Measurements from ENCODE around the gene ZNF622.
A peak's percentile ranks its signal among the peaks of the same experiment; 100 is the strongest.

Gene ZNF622

DNA sequence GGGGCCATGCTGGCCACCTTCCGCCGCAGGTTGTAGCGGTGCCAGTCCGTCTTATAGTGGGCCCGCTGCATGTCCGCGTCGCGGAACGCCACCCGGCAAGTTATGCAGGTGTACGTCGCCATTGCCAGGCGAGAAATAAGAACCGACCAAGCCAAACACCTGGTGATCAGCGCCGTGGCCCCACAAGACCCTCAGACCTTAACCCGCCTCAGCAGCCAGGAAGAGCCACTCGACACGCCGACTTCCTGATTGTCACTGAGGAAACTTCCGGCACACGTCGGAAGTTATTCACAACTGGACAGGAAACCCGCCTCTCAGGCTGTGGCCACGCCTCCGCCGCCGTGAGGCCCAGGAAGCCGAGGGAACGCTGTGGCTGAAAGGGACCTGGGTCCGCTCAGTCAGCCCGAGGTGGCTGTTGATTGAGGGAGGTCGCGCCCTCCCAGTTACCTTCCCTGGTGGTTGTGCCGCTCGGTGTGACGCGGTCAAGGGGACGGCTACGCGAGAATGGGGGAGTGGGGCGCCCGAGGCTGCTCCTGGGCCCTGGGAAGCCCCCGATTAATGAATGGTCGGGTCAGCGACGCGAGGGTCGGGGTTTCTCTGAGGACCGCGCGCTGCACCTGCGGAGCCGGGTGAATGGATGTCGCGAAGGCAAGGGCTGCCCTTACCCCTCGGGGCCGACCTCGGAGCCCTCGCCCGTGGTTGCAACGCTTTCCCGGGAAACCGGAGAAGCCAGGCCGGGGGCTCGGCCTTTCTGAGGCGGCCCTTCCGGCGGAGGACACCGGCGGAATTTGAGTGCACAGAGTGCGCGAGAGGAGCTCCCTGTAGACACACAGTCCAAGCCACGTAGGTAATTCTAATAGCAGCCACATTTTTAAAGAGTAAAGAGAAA is at the start of gene ZNF622:
Gene ZNF622 (minus strand): TSS at position 257 of the 889 bp plus-strand sequence. CDS start 135 bp downstream, at position 122.
- DNase-seq (ENCODE audit: insufficient read length, low spot score), result peak; percentile 90
- FAIRE-seq, result peak; percentile 94

DNA sequence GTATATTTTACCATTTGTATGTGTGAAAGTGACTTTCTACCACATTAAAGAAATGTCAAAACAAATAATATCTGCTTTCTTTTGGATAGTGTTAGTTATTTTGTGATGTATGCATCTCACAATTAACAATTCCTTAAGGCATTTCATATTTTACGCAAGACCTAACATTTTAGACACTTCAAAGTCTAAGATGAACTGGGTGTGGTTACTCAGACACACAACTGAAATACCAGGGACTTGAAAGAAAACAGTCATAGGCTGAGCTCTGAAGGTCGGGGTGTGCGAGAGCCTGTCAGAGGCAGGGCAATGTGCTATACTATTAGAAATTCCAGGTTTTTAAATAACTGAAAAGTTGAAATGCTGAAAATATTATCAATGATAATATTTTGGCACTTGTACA is 44.5 kb upstream of the ZNF622 start:
- FAIRE-seq (no peak), DNase-seq (ENCODE audit: insufficient read length, low spot score) (no peak)

- no peak for DNase-seq (ENCODE audit: insufficient read length, low spot score)
- FAIRE-seq, result no peak
These were observed 43.3 kb upstream of the ZNF622 start for GRCh38 chr5:16508730-16509531.

- no peak for DNase-seq (ENCODE audit: insufficient read length, low spot score)
- FAIRE-seq, result no peak
These were observed 42.1 kb upstream of the ZNF622 start for GRCh38 chr5:16507716-16508115.

DNA sequence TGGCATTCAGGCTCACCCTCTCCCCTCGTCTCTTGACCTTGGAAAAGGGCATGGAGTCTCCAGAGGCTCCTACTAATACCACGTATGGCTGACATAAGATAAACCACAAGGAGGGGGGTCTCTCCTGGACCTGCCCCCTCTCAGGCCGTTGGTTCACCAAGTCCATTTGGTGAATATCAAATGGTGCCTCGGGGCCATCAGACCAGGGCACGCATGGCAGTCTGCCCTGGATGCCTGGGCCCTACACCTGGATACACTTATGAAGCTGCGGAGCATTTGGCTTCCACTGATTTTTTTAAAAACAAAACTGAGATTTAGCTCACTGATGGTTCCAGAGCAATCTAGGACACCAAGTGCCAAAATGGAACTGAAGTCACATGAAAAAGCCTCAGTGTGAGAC is 40.3 kb upstream of the ZNF622 start:
- FAIRE-seq, result no peak
- no peak for DNase-seq (ENCODE audit: insufficient read length, low spot score)

DNA sequence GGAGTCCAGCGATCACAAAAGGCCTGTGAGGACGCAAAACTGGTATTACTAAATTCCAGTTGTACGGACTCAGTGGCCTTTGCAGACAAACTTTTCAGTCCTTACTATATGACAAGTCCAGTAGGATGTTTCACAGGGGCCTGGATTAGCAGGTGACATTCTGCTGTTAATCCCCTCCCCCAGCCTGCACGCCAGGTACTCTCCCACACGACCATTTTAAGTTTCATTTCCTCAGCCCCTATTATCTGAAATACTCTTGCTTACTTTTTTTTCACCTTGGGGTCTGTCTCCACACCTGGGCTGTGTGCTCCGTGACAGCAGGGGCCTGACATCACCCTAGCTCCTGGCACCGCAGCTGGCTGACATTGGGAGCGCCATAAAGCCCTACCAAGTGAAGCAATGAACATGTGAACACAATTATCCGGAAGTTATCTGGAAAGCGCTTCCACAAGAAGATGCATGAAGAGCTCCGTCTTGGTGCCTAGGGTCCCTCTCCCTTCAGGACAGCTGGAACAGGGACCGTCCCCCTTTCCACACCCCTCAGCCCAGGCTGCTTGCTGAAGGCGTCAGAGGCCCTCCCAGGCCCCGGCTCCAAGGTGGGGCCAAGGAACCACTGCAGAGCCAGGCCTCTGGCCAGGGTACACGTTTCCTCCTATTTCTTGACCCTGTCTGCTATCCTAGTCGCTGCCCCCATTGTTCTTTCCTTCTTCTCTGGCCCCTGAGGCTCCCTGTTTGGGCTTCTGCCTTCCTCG is 39.7 kb upstream of the ZNF622 start:
- no peak for DNase-seq (ENCODE audit: insufficient read length, low spot score)
- no peak for FAIRE-seq

DNA sequence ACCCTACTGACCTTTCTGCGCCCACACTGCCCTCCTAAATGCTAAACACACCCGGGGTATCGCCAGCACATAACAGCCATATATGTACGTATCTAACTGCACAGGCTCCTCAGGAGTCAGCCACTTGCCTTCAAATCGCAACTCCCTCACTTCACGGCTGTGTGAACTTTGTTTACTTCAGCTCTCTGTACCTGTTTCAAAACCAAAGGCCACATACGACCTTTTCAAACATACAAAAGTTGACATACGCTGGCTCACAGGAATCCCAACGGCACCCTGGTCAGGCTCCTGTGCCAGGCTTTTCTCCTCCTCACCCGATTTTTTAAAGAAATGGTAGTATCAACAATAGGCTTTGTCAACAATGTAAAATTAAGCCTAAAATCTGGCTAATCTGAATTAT is 39.0 kb upstream of the ZNF622 start:
- no peak for DNase-seq (ENCODE audit: insufficient read length, low spot score)

DNA sequence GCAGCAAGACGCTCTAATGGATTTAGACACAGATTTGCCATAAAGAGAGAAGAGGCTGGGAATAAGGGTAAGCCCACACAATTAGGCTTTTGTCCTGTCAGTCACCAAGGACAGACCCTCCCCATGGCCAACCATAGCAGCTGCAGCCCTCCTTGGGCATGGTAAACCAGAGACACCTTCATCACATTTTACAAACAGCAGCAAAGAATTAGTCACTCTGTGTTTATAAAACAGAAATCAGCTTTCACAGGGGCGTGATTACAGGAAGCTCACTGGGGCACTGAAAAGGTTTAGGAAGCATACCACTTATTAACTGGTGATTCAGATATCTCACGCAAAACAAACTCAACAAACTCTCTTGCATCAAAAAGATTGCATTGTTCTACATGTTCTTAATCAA is 37.3 kb upstream of the ZNF622 start:
- FAIRE-seq (no peak), DNase-seq (ENCODE audit: insufficient read length, low spot score) (no peak)

More for the DNA sequence above, 39.0 kb upstream of the ZNF622 start:
- no peak for FAIRE-seq

DNA sequence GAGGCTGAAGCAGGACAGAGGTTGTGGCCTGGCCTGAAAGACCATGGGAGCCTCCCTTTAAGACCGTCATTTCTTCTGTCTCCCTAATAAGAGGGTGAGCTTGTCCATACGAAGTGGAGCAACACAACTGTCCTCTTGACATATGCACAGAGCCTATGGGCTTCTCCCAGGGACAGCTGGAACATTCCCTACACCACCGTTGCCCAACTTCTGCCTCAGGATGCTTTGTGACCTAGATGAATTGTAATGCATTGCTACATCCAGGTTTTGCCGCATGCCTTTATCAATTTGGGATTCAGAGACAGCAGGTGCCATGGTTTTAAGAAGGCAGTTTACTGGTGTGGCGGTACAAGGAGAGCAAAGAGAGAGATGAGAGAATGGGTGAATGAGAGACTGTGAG is 34.4 kb upstream of the ZNF622 start:
- no peak for FAIRE-seq

GRCh38 chr5:16497546-16497945 is 31.9 kb upstream of the ZNF622 start:
- DNase-seq (ENCODE audit: insufficient read length, low spot score), result no peak

More for the DNA sequence above, 34.4 kb upstream of the ZNF622 start:
- no peak for DNase-seq (ENCODE audit: insufficient read length, low spot score)

GRCh38 chr5:16493261-16493660 is 27.7 kb upstream of the ZNF622 start:
- DNase-seq (ENCODE audit: insufficient read length, low spot score) (no peak), FAIRE-seq (peak; percentile 4)

More at GRCh38 chr5:16497546-16497945, 31.9 kb upstream of the ZNF622 start:
- no peak for FAIRE-seq

DNA sequence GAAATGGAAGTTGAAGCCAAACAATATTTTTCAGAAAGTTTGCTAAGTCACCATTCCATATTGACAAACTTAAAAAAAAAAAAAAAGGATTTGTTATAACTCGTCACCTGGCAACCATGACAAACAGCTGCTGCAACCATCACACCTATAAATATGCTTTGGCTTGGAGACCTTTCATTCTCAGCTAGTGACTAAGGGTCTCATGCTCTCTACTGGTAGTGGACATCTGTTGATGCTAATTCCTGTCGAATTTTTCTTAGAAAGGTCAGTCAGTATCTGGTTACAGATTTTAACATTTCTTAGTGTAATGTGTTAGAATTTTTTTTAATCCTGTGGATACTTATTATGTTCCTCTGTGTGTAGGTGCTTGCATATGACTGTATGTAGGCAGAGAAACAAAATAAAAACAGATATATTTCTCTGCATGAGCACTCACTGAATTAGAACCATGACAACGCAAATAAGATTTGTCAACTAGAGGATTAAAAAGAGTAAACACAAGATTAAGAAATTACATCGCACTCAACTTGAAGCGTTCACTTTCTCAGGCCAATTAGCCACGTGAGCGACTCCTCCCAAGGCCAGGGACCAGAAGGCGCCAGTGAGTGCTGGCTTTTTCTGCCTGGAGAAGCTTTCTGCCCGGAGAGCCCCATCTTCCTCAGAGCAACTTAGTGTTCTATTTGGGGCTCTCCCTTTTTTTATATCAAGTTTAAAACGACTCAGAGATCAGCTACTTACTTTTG is 27.0 kb upstream of the ZNF622 start:
- DNase-seq (ENCODE audit: insufficient read length, low spot score) (no peak), FAIRE-seq (no peak)

DNA sequence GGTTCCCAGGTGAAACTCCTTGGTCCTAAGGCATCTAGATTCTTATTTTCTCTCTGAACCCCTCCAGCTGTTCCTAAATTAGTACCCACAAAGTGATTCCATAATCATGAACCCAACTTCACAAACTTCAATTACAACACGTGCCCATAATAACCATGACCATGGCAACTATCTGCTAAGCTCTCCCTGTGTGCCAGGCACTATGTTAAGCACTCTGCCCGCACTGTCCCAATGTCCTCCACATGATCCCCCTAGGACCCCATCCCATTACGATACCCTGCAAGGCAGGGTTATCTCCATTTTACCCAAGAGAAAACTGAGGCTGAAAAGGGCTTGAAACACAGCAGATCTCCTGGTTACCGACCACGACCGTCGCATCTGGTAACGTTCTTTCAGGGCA is 25.3 kb upstream of the ZNF622 start:
- FAIRE-seq (peak; percentile 4), DNase-seq (ENCODE audit: insufficient read length, low spot score) (no peak)

- DNase-seq (ENCODE audit: insufficient read length, low spot score) (peak; percentile 52), FAIRE-seq (no peak)
These were observed 23.8 kb upstream of the ZNF622 start for GRCh38 chr5:16489322-16489791.

DNA sequence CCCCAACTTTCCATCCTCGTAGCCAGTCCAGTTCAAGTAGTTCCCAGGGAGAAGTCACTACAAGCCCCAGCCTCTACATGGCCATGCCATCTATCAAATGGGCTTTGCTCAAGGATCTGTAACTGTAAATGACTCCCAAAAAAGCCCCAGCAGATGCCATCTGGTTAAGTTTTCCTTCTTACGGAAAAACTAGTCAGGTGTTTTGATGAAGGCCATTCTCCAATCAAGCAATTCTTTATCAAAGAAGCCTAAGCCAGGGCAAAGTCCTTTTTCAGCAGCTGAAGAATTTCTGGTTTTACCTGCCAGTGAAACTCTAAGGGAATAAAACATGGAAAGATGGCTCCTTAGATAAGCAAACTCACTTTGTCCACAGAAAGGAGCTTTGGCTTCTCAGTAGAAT is 21.9 kb upstream of the ZNF622 start:
- DNase-seq (ENCODE audit: insufficient read length, low spot score) (no peak), FAIRE-seq (no peak)

DNA sequence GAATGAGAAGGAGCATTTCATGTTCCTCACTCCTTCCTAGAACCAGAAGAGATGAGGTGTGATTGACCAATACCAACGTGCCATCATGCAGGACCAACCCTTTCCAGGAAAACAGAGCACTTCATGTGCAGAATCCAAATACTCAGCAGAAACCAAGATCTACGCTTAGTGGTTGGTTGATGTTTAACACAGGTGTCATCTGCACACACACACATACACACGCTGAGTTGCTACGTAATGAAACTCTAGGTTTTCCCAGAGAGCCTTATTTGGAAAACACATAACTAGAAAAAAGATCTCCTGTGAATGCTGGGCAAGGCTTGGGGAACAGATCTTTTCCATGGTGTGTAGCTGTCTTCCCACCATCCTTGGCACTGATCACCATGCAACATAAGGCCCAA is 21.1 kb upstream of the ZNF622 start:
- FAIRE-seq (peak; percentile 65), DNase-seq (ENCODE audit: insufficient read length, low spot score) (no peak)

- no peak for FAIRE-seq
- no peak for DNase-seq (ENCODE audit: insufficient read length, low spot score)
These were observed 20.1 kb upstream of the ZNF622 start for GRCh38 chr5:16485656-16486055.

- no peak for DNase-seq (ENCODE audit: insufficient read length, low spot score)
- FAIRE-seq, result peak; percentile 16
These were observed 18.5 kb upstream of the ZNF622 start for GRCh38 chr5:16484081-16484480.

DNA sequence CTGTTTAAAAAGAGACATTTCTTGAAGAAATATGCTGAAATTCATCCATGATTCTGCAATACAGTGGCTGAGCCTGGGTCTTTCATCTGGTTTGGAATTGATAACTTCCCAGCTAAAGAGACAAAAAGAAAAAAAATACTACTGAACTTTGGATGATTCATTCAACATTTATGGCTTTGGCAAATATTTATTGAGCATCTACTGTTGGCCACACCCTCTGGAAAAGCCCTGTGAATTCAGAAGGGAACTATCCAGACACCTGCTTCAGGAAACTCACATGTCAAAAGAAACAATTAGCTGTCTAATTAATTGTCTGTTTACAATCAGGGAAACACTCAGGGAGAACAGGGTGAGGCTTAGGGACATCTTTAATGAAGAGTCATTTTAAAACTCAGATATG is 17.8 kb upstream of the ZNF622 start:
- no peak for DNase-seq (ENCODE audit: insufficient read length, low spot score)
- FAIRE-seq, result no peak

DNA sequence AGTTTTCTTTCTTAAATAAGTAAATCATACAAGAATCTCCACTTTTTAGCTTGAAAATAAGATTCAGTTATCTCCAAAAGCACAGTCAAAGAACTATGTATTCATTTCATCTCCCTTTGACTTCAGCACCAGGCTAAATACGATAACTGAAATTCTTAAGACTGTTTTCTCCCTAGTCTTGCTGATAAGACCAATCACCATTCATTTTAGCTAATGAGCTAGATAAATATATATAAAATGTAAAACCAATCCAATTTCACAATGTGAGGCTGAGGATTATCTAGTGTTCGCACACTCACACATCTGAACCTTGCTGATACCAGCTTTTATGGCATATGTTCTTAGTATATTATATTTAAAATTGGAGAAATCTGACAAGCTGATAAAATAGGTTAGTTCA is 17.3 kb upstream of the ZNF622 start:
- DNase-seq (ENCODE audit: insufficient read length, low spot score) (no peak), FAIRE-seq (no peak)
